Esophagus muscularis mucosa (tissue), 3 donors: ENCODE results near the gene CPNE8.

Source experiments
- POLR2A ChIP-seq: fragments of 450-650 bp; IDR thresholded peaks from one replicate; pipeline ENCODE4 v1.6.1; 2017; ENCODE audit warnings: antibody characterized with exemption, moderate library complexity, mild to moderate bottlenecking, low read depth
- POLR2AphosphoS5 ChIP-seq, 2 donors: sonication (generic); formaldehyde crosslinking; IDR thresholded peaks; one replicate each; pipeline ENCODE4 v1.6.1; 2017; ENCODE audit warnings: antibody characterized with exemption in 2 of 2
- TF ChIP-seq, protein P1 (sequence below), 3 experiments: fragments of 200-600 bp in 2 of 3; fragments of 450-650 bp in 1 of 3; sonication (generic) in 2 of 3; IDR thresholded peaks; one replicate each; pipeline ENCODE4 v1.5.1; 2017 to 2019; ENCODE audit warnings: antibody characterized with exemption in 3 of 3, mild to moderate bottlenecking in 2 of 3, moderate library complexity in 1 of 3

DNA sequence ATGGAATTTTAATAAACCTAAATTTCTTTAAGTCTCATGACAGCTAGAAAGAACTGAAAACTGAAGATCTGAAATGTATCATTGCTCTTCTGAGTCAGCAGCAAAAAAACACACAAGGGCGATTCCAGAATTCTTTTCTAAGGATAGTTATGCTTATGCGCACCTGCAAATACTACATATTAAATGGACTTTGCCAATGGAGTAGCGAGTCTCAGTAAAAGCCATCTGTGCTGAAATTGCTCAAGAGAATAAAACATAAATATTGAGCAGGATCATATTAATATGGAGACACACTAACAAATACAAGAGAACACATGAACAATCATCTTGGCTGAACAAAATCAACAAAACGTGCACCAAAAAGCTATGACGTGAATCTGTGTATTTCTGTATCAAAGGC, 73.7 kb downstream of the CPNE8 start:
- TF ChIP-seq, protein P1, sequence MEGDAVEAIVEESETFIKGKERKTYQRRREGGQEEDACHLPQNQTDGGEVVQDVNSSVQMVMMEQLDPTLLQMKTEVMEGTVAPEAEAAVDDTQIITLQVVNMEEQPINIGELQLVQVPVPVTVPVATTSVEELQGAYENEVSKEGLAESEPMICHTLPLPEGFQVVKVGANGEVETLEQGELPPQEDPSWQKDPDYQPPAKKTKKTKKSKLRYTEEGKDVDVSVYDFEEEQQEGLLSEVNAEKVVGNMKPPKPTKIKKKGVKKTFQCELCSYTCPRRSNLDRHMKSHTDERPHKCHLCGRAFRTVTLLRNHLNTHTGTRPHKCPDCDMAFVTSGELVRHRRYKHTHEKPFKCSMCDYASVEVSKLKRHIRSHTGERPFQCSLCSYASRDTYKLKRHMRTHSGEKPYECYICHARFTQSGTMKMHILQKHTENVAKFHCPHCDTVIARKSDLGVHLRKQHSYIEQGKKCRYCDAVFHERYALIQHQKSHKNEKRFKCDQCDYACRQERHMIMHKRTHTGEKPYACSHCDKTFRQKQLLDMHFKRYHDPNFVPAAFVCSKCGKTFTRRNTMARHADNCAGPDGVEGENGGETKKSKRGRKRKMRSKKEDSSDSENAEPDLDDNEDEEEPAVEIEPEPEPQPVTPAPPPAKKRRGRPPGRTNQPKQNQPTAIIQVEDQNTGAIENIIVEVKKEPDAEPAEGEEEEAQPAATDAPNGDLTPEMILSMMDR (IDR thresholded peaks at IDR 0.05), result no peak
- TF ChIP-seq POLR2A, result no peak
- TF ChIP-seq POLR2AphosphoS5 (IDR thresholded peaks at IDR 0.05), result no peak
